Esophagus muscularis mucosa (tissue), 4 donors: ENCODE data around the gene KPNA2. TPM values are rescaled to one million over a fixed set of nuclear protein-coding genes. Genes with fewer than 3 reads are reported as not detected.

ENCODE experiments used
- DNase-seq: peaks from one replicate; pipeline ENCODE4 v3.0.0-alpha.2; 2017; ENCODE audit errors: extremely low spot score
- H3K27ac ChIP-seq, 4 donors: fragments of 200-600 bp; sonication (generic); replicated peaks in 1 of 4; 1 replicate in 3 of 4; 2 replicates in 1 of 4; pipeline ENCODE4 v1.5.1; 2016 to 2019; ENCODE audit warnings: mild to moderate bottlenecking in 1 of 4
- H3K27me3 ChIP-seq, 4 donors: fragments of 200-600 bp; sonication (generic); one replicate each; pipeline versions ENCODE4 v1.5.1 to v1.6.0; 2016 to 2019
- H3K36me3 ChIP-seq, 4 donors: fragments of 200-600 bp; sonication (generic); one replicate each; pipeline ENCODE4 v1.5.1; 2016 to 2019
- H3K4me1 ChIP-seq, 4 donors: fragments of 200-600 bp; sonication (generic); one replicate each; pipeline ENCODE4 v1.5.1; 2016 to 2019
- H3K4me3 ChIP-seq, 4 donors: fragments of 200-600 bp; sonication (generic); 1 replicate in 2 of 4; 2 replicates in 2 of 4; pipeline ENCODE4 v1.5.1; 2016 to 2019; ENCODE audit warnings: mild to moderate bottlenecking in 4 of 4, moderate library complexity in 1 of 4
- H3K9me3 ChIP-seq, 4 donors: fragments of 200-600 bp; sonication (generic); 1 replicate in 3 of 4; 2 replicates in 1 of 4; pipeline ENCODE4 v1.5.1; 2016 to 2019
- EP300 ChIP-seq: sonication (generic); formaldehyde crosslinking; IDR thresholded peaks from one replicate; pipeline ENCODE4 v1.6.1; 2017; ENCODE audit warnings: antibody characterized with exemption
- POLR2A ChIP-seq: fragments of 450-650 bp; IDR thresholded peaks from one replicate; pipeline ENCODE4 v1.6.1; 2017; ENCODE audit warnings: antibody characterized with exemption, moderate library complexity, mild to moderate bottlenecking, low read depth
- POLR2AphosphoS5 ChIP-seq, 2 donors: sonication (generic); formaldehyde crosslinking; IDR thresholded peaks; one replicate each; pipeline ENCODE4 v1.6.1; 2017; ENCODE audit warnings: antibody characterized with exemption in 2 of 2
- WGBS: methylation state at CpG from one replicate; pipeline ENCODE4 v1.1.5; 2018; 5-methylcytosine and 5-hydroxymethylcytosine counted together
- intact Hi-C: fragments of 100-400 bp; cut with DNase I; formaldehyde crosslinking; loops from one replicate; pipeline ENCODE4 v1.15.1; 2023
- total RNA-seq, 4 donors: library from RNA; depleted of rRNA; stranded (reverse); fragments of >200 nt; gene quantifications; one replicate each; pipeline versions ENCODE4 v1.1.0 to v1.2.1, GENCODE V29; 2016
- TF ChIP-seq, protein P1 (sequence below), 3 experiments: fragments of 200-600 bp in 2 of 3; fragments of 450-650 bp in 1 of 3; sonication (generic) in 2 of 3; IDR thresholded peaks; one replicate each; pipeline ENCODE4 v1.5.1; 2017 to 2019; ENCODE audit warnings: antibody characterized with exemption in 3 of 3, mild to moderate bottlenecking in 2 of 3, moderate library complexity in 1 of 3

KPNA2 gene
- total RNA-seq, 4 donors from 2014 or later, result 11.2 to 26.3 (median 18.6) TPM

DNA sequence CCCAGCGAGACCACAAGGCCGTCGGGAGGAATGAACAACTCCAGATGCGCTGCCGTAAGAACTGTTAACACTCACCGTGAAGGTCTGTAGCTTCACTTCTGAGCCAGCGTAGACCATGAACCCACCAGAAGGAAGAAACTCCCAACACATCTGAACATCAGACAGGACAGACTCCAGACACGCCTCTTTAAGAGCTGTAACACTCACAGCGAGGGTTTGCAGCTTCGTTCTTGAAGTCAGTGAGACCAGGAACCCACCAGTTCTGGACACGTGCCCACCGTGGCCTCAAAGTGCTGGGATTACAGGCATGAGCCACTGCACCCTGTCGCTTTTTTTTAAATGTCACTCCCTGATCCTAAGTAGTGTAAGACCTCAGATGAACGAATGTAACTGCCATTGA is 17.3 kb downstream of the KPNA2 start:
- DNase-seq, result no peak
- no peaks in the 10 kb centered on the region for H3K36me3 ChIP-seq
- H3K4me1 ChIP-seq, result peaks cover 5 to 31% (median 11%) of the 10 kb centered on the region in 4 donors
- intact Hi-C loops, result no loop called here
- no peaks in the 10 kb centered on the region for H3K27me3 ChIP-seq
- no peaks in the 10 kb centered on the region for H3K9me3 ChIP-seq
- TF ChIP-seq, protein P1, sequence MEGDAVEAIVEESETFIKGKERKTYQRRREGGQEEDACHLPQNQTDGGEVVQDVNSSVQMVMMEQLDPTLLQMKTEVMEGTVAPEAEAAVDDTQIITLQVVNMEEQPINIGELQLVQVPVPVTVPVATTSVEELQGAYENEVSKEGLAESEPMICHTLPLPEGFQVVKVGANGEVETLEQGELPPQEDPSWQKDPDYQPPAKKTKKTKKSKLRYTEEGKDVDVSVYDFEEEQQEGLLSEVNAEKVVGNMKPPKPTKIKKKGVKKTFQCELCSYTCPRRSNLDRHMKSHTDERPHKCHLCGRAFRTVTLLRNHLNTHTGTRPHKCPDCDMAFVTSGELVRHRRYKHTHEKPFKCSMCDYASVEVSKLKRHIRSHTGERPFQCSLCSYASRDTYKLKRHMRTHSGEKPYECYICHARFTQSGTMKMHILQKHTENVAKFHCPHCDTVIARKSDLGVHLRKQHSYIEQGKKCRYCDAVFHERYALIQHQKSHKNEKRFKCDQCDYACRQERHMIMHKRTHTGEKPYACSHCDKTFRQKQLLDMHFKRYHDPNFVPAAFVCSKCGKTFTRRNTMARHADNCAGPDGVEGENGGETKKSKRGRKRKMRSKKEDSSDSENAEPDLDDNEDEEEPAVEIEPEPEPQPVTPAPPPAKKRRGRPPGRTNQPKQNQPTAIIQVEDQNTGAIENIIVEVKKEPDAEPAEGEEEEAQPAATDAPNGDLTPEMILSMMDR (IDR thresholded peaks at IDR 0.05), result no peak
- no peak for TF ChIP-seq POLR2A
- no peak for TF ChIP-seq EP300
- TF ChIP-seq POLR2AphosphoS5 (IDR thresholded peaks at IDR 0.05), result no peak
- 88% methylated on average over 14 of the region's 14 CpGs for WGBS
- peak overlapping the region; percentile 34 to 77 (median 66) for H3K27ac ChIP-seq
- no peak overlapping the region for H3K4me3 ChIP-seq

GRCh38 chr17:68053231-68054013 is 17.9 kb downstream of the KPNA2 start:
- TF ChIP-seq POLR2AphosphoS5 (IDR thresholded peaks at IDR 0.05), result peak in 1 of 2 donors; percentile 26
- TF ChIP-seq POLR2A, result no peak
- TF ChIP-seq EP300, result no peak
- intact Hi-C loops, result no loop called here
- Histone ChIP-seq H3K27me3 (no peaks in the 10 kb centered on the region), H3K4me3 (no peak overlapping the region), H3K9me3 (no peaks in the 10 kb centered on the region), H3K27ac (peak overlapping the region; percentile 34 to 77 (median 66)), H3K36me3 (no peaks in the 10 kb centered on the region), H3K4me1 (peaks cover 5 to 30% (median 11%) of the 10 kb centered on the region in 4 donors)
- DNase-seq, result no peak
- WGBS, result 63% methylated on average over 7 of the region's 9 CpGs

DNA sequence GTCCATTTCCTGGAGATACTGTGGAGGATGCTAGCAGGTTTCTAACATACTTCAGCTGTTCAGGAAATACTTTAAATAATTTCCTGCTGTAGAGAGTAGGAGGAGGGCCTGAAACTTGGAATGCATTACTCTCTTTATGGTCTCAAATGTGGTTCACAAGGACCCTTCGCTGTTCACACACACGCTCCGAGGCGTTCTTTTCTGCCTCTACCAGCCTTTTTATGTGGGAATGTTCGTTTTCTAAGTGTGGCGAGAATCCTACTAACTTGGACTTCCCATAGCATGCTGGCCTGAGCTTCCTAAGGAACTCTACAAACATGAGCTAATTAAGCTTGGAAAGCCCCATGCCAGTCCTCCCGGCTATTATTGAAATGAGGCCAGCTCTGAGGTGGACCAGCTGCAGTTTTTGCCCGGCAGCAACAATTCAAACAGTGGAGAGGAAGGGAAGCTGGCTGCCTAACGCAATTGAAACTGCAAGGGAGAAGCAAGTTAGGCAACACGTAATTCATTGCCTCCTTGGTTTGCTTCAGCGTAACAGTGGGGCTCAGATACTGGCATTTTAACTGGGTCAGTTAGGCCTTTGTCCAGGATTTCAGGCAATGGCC is 18.9 kb downstream of the KPNA2 start:
- no peaks in the 10 kb centered on the region for H3K9me3 ChIP-seq
- no peaks in the 10 kb centered on the region for H3K27me3 ChIP-seq
- H3K4me1 ChIP-seq, result peaks cover 5 to 30% (median 11%) of the 10 kb centered on the region in 4 donors
- H3K36me3 ChIP-seq, result no peaks in the 10 kb centered on the region
- WGBS, result 37% methylated on average over 11 of the region's 11 CpGs
- DNase-seq, result no peak
- no peak overlapping the region for H3K4me3 ChIP-seq
- peak overlapping the region; percentile 34 to 77 (median 65) for H3K27ac ChIP-seq
- intact Hi-C loops, result no loop called here
- TF ChIP-seq POLR2AphosphoS5 (IDR thresholded peaks at IDR 0.05), result peak in 1 of 2 donors; percentile 22
- TF ChIP-seq, protein P1 (IDR thresholded peaks at IDR 0.05), result no peak

GRCh38 chr17:68057531-68057952 is 22.0 kb downstream of the KPNA2 start:
- 51% methylated on average over 4 of the region's 4 CpGs for WGBS

DNA sequence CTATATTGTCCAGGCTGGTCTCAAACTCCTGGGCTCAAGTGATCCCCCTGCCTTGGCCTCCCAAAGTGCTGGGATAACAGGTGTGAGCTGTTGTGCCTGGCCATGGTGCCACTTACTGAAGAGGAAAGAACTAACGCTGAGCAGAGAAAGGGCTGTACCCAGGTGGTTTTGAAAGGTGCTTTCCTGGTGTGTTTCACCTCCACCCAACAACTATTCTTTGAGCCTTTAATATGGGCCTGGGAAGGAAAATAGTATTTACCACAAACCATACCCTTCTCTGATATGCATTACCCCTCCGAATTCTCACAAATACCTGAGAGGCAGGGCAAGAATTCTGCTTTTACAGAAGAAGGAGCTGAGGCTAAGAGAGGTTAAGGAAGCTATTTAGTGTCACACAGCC is 24.8 kb downstream of the KPNA2 start:
- TF ChIP-seq POLR2A, result no peak
- TF ChIP-seq EP300, result no peak
- TF ChIP-seq, protein P1 (IDR thresholded peaks at IDR 0.05), result no peak
- no peak for TF ChIP-seq POLR2AphosphoS5 (IDR thresholded peaks at IDR 0.05)
- H3K4me1 ChIP-seq, result peaks cover 0 to under 1% (median 0%) of the 10 kb centered on the region in 4 donors
- no peak for DNase-seq
- intact Hi-C loops, result no loop called here
- WGBS, result 94% methylated on average over 2 of the region's 2 CpGs
- H3K9me3 ChIP-seq, result no peaks in the 10 kb centered on the region
- H3K4me3 ChIP-seq, result no peak overlapping the region
- no peaks in the 10 kb centered on the region for H3K27me3 ChIP-seq
- H3K27ac ChIP-seq, result no peak overlapping the region
- H3K36me3 ChIP-seq, result no peaks in the 10 kb centered on the region

More at GRCh38 chr17:68057531-68057952, 22.0 kb downstream of the KPNA2 start:
- Histone ChIP-seq H3K4me3 (no peak overlapping the region), H3K4me1 (peaks cover 5 to 29% (median 11%) of the 10 kb centered on the region in 4 donors), H3K36me3 (no peaks in the 10 kb centered on the region), H3K27ac (no peak overlapping the region), H3K27me3 (no peaks in the 10 kb centered on the region), H3K9me3 (no peaks in the 10 kb centered on the region)
- no peak for DNase-seq
- TF ChIP-seq, protein P1 (IDR thresholded peaks at IDR 0.05), result peak in 2 of 3 experiments; percentile 25 to 43
- no peak for TF ChIP-seq POLR2AphosphoS5 (IDR thresholded peaks at IDR 0.05)
- intact Hi-C loops, result no loop called here
